GM23248 (cell line): ENCODE results near the gene ABL1. TPM values are rescaled to one million over a fixed set of nuclear protein-coding genes. Genes with fewer than 3 reads are reported as not detected.

Source experiments
- DNase-seq: peaks from one replicate; pipeline ENCODE4 v3.0.0-alpha.2; 2015
- H2AFZ ChIP-seq: fragments of 200-600 bp; sonication (generic); 2 replicates; pipeline ENCODE4 v1.6.1; 2016; ENCODE audit warnings: antibody characterized with exemption
- H3F3A ChIP-seq: fragments of 200-600 bp; sonication (generic); 2 replicates; pipeline ENCODE4 v1.6.1; 2016; ENCODE audit warnings: mild to moderate bottlenecking, antibody characterized with exemption, mixed run types; ENCODE audit not compliant: insufficient read depth
- H3K27ac ChIP-seq: fragments of 200-600 bp; sonication (generic); 2 replicates; pipeline ENCODE4 v1.5.1; 2016; ENCODE audit warnings: mild to moderate bottlenecking
- H3K27me3 ChIP-seq: fragments of 200-600 bp; sonication (generic); replicated peaks from 2 replicates; pipeline ENCODE4 v1.6.1; 2016; ENCODE audit warnings: mild to moderate bottlenecking; ENCODE audit not compliant: insufficient read depth
- H3K36me3 ChIP-seq: fragments of 200-600 bp; sonication (generic); 2 replicates; pipeline ENCODE4 v1.6.1; 2016; ENCODE audit warnings: low read depth, mild to moderate bottlenecking
- H3K4me1 ChIP-seq: fragments of 200-600 bp; sonication (generic); 2 replicates; pipeline ENCODE4 v1.6.1; 2016; ENCODE audit warnings: mild to moderate bottlenecking; ENCODE audit not compliant: insufficient read depth
- H3K4me2 ChIP-seq: fragments of 200-600 bp; sonication (generic); one replicate; pipeline ENCODE4 v1.6.1; 2016; ENCODE audit warnings: mild to moderate bottlenecking; ENCODE audit not compliant: unreplicated experiment
- H3K4me3 ChIP-seq: fragments of 200-600 bp; sonication (generic); 2 replicates; pipeline ENCODE4 v1.5.1; 2016; ENCODE audit warnings: mild to moderate bottlenecking
- H3K79me2 ChIP-seq: fragments of 200-600 bp; sonication (generic); 2 replicates; pipeline ENCODE4 v1.6.1; 2016; ENCODE audit warnings: mild to moderate bottlenecking; ENCODE audit not compliant: insufficient read depth
- H3K9ac ChIP-seq: fragments of 200-600 bp; sonication (generic); 2 replicates; pipeline ENCODE4 v1.6.1; 2016; ENCODE audit warnings: mild to moderate bottlenecking
- H3K9me2 ChIP-seq: fragments of 200-600 bp; sonication (generic); 2 replicates; pipeline ENCODE4 v1.6.1; 2016; ENCODE audit warnings: mixed run types, mild to moderate bottlenecking, moderate library complexity; ENCODE audit not compliant: insufficient read depth
- H3K9me3 ChIP-seq: fragments of 200-600 bp; sonication (generic); one replicate; pipeline ENCODE4 v1.6.1; 2017; ENCODE audit warnings: low read depth
- H4K20me1 ChIP-seq: fragments of 200-600 bp; sonication (generic); 2 replicates; pipeline ENCODE4 v1.6.0; 2016; ENCODE audit not compliant: insufficient read depth
- EZH2 ChIP-seq: fragments of 200-600 bp; sonication (generic); IDR thresholded peaks from 2 replicates; pipeline ENCODE4 v1.6.1; 2018; ENCODE audit warnings: antibody characterized with exemption, mild to moderate bottlenecking; ENCODE audit not compliant: insufficient read depth, poor library complexity, severe bottlenecking
- EZH2phosphoT487 ChIP-seq: fragments of 200-600 bp; sonication (generic); IDR thresholded peaks from 2 replicates; pipeline ENCODE4 v1.6.1; 2018; ENCODE audit warnings: antibody characterized with exemption, moderate library complexity, mild to moderate bottlenecking, low read depth; ENCODE audit not compliant: insufficient read depth
- WGBS, 2 experiments: methylation state at CpG; one replicate each; pipeline ENCODE4 v1.1.6; 2015 to 2017; ENCODE audit warnings: low lambda C conversion rate in 2 of 2, low coverage in 1 of 2; ENCODE audit errors: missing lambda C conversion rate in 2 of 2; 5-methylcytosine and 5-hydroxymethylcytosine counted together
- in situ Hi-C: fragments of 300-500 bp; cut with MboI; formaldehyde crosslinking; loops from 2 replicates; pipeline ENCODE4 v1.15.0; 2020
- polyA plus RNA-seq: library from polyadenylated mRNA; unstranded; fragments of >200 nt; fragmentation: Nextera tagmentation; extraction: Ambion mirVana; gene quantifications from 2 replicates; pipeline ENCODE4 v1.2.1, GENCODE V29; 2016
- total RNA-seq: library from RNA; depleted of rRNA; stranded (reverse); fragments of >200 nt; shearing (Covaris generic); gene quantifications from 2 replicates; pipeline ENCODE4 v1.2.3, GENCODE V29; 2014

The ABL1 gene
- total and polyA plus RNA-seq, 2 experiments from 2014 or later = 22.9 to 66.1 TPM

- no peak overlapping the region for H3K4me2 ChIP-seq
- H3K27ac ChIP-seq = no peak overlapping the region
- peaks cover 21% of the 10 kb centered on the region; the same call in 1 of the 2 replicates for H3F3A ChIP-seq
- no peaks in the 10 kb centered on the region for H3K9me3 ChIP-seq
- H3K27me3 ChIP-seq = no peaks in the 10 kb centered on the region
- H3K36me3 ChIP-seq = no peaks in the 10 kb centered on the region
- no peaks in the 10 kb centered on the region for H3K9me2 ChIP-seq
- H3K79me2 ChIP-seq = no peaks in the 10 kb centered on the region
- 48 to 54% methylated on average over 20 of the region's 20 CpGs for WGBS, 2 experiments
- H3K4me1 ChIP-seq = peaks cover 32% of the 10 kb centered on the region
- H2AFZ ChIP-seq = no peak overlapping the region
- H4K20me1 ChIP-seq = no peaks in the 10 kb centered on the region
- in situ Hi-C loops = no loop called here
- H3K4me3 ChIP-seq = no peak overlapping the region
- H3K9ac ChIP-seq = no peak overlapping the region
- DNase-seq = peak; percentile 42
- no peak for TF ChIP-seq EZH2phosphoT487
- TF ChIP-seq EZH2 = no peak
Observed at GRCh38 chr9:130931508-130932254, 96.6 kb downstream of the ABL1 start.

GRCh38 chr9:130932255-130933079 lies 97.4 kb downstream of the ABL1 start:
- DNase-seq = peak; percentile 73
- H3K4me3 ChIP-seq = peak overlapping the region; percentile 41
- in situ Hi-C loops = no loop called here

GRCh38 chr9:130933114-130934046 lies 98.3 kb downstream of the ABL1 start:
- Histone ChIP-seq H3K79me2 (no peaks in the 10 kb centered on the region), H3K4me3 (peak overlapping the region; percentile 41), H3K4me2 (peak overlapping the region; percentile 34), H3K4me1 (peaks cover 27% of the 10 kb centered on the region), H3K27me3 (no peaks in the 10 kb centered on the region), H4K20me1 (no peaks in the 10 kb centered on the region), H3K9me3 (no peaks in the 10 kb centered on the region), H3K27ac (peak overlapping the region; percentile 36), H3F3A (peaks cover 28% of the 10 kb centered on the region; the same call in 1 of the 2 replicates), H2AFZ (0 out of 2 replicates have a peak overlapping the region, but pooled peaks have one; percentile 2), H3K36me3 (no peaks in the 10 kb centered on the region), H3K9ac (peak overlapping the region; percentile 27; the same call in 1 of the 2 replicates), H3K9me2 (no peaks in the 10 kb centered on the region)
- DNase-seq = peak; percentile 91
- no peak for TF ChIP-seq EZH2
- TF ChIP-seq EZH2phosphoT487 = no peak
- WGBS, 2 experiments = 21 to 24% methylated on average over 20 to 26 of the region's 26 CpGs
- in situ Hi-C loops = no loop called here

More at GRCh38 chr9:130932255-130933079, 97.4 kb downstream of the ABL1 start:
- Histone ChIP-seq H3K27ac (peak overlapping the region; percentile 36), H3K4me1 (peaks cover 34% of the 10 kb centered on the region), H3K79me2 (no peaks in the 10 kb centered on the region), H2AFZ (0 out of 2 replicates have a peak overlapping the region, but pooled peaks have one; percentile 2), H3K9me3 (no peaks in the 10 kb centered on the region), H3K36me3 (no peaks in the 10 kb centered on the region), H4K20me1 (no peaks in the 10 kb centered on the region), H3K9me2 (no peaks in the 10 kb centered on the region), H3K4me2 (peak overlapping the region; percentile 34), H3K27me3 (no peaks in the 10 kb centered on the region), H3K9ac (peak overlapping the region; percentile 27; the same call in 1 of the 2 replicates), H3F3A (peaks cover 28% of the 10 kb centered on the region; the same call in 1 of the 2 replicates)
- TF ChIP-seq EZH2 = no peak
- TF ChIP-seq EZH2phosphoT487 = no peak
- 27 to 34% methylated on average over 20 to 21 of the region's 21 CpGs for WGBS, 2 experiments
